ENCODE results near the gene CLEC3B.
"Not testable (repeated sequence)": the region's sequence is repeated elsewhere in the genome, so short reads cannot be mapped to it uniquely, and the experiment has no call there.

CLEC3B gene

DNA sequence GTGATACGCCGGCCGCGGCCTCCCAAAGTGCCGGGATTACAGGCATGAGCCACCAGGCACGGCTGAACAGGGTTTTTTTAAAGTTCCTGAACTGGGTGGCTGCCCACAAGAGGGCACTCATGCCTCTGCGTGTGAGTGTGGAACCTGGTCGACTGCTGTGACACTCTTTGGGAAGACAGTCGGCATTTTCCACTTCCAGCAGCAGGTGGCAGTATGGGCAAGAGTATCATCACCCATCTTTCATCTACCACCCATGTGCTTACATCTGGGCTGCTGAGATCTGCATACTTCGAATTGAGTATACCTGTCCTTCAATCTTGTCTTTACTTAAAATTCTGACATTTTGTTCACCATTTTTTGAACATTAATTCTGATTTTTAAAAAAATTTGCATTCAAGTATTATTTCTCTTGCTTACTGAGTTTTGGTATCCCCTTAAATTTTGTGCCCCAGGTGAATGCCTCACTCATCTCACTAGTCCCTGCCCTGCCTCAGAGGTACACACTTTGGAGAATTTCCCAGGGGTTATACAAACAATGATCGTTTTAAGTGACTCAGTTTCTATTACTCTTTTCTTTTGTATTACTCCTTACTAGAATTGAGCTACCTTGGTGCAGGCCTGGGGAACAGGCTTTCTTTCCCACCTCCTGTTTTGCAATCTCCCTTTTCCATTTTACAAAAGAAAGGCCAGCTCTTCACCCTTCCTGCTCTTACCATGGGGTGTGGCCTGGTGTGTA, 11.8 kb downstream of the CLEC3B start:
- DNase-seq: peak; percentile 92 to 95

DNA sequence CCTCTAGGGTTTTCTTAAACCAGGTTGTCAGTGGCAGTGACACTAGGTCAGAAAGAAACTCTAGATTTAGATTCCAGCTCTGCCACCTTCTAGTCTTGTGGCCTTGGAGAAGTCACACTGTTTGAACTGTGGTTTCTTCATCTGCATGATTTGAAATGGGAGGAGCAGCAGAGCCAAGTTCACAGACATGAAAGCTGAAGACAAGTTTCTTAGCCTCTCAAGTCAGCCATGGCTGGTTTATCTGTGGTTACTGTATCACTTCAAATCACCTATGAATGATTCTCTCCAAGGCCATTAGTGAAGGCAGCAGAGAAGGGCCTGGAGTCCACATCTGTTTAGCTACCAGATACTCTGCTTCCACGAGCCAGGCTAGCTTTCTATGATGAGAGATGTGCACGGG, 15.6 kb downstream of the CLEC3B start:
- no peak for DNase-seq

DNA sequence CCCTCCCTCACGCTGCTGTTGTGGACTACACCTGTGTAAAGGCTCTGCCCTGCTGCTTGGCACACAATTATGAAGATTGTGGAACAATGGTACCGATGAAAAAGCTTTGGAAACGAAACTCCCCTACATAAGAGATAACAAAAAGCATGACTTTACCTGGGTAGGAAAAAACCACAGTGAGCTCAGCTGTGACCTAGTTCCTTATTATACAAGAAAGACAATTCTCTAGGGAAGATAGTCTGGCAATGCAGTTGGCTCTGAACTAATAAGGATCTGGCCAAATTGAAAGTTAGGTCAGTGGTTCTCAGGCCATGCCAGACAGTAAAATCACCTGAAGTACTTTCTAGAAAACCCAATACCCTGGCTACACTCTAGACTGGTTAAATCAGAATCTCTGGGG, 16.1 kb downstream of the CLEC3B start:
- no peak for DNase-seq

DNA sequence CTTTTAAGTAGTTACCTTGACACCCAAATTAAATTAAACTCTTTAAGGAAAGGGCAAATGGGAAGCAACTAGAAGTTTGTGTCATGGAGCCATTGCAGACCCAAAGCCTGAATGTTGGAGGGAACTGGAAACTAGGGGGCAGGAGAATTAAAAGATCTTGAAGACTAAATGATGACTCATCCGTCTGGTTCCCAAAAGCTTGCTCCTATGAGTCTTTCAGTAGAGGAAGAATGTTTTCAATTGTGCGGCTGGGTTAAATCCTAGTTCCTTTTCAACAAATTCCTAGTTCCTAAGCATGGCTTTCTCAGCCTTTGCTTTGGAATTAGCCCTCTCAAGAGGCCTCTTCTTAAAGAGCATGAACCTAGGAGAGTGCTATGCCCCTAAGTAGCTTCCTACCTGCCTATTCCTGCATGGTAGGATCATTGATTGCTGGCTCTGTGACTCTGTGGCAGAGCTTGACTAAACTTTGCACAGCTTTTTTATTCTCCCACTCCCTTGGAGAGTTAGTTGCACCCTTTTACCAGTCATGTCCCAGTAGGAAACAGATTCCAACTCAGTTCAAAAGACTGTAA, 17.7 kb downstream of the CLEC3B start:
- DNase-seq: no peak

DNA sequence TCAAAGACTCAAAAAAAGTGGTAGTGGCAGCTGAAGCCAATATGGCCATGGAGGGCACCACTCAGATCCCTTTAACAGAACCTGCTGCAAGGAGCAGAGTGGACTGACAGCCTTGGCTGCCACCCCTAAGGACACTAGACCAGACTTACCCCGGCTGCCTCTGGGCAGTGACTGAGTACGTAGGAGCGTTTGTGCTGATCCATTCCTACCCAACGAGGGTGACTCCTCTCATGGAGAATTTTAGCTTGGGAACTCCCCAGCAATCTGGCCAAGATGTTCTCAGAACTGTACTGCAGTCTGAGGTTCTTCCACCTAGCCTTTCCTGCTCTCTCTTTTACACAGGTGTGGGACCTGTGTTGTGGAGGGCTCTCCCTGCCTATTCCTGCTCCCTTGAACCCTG, 22.1 kb downstream of the CLEC3B start:
- no peak for DNase-seq

DNA sequence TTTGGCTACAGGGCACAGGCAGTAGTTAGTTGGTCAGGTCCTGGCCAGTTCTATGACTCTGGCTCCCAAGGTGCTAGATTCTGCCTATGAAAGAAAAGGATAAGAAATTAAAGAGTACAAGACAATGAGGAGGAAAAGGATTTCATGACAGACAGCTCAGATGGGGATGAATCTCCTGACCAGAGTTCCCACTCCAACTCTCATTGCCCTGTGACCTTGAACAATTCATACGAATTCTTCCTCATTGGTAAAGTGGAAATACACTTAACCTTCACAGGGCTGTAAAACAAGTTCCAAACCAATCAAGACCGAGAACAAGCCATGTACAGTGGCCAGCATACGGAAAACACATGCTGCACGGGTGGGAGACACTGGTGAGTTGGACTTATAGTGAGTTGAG, 23.7 kb downstream of the CLEC3B start:
- DNase-seq: no peak

DNA sequence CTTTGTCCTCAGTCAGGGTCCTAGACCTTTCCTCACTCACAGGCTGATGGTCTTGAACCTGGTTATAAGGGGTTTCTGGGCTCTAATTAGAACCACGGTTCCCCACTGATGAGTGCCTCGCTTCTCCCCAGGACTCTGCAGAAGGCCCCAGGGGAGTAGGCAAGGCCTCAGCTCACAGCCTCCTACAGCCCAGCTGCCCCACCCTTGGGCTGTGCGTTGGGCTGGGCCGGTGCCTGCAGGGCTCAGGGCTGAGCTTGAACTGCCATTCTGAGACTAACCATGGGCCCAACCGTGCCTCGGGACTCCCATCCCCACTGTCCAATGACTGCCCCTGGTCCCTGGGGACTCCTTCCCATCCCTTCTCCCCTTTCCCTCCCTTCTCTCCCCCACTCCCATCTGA, 25.6 kb downstream of the CLEC3B start:
- no peak for DNase-seq

DNA sequence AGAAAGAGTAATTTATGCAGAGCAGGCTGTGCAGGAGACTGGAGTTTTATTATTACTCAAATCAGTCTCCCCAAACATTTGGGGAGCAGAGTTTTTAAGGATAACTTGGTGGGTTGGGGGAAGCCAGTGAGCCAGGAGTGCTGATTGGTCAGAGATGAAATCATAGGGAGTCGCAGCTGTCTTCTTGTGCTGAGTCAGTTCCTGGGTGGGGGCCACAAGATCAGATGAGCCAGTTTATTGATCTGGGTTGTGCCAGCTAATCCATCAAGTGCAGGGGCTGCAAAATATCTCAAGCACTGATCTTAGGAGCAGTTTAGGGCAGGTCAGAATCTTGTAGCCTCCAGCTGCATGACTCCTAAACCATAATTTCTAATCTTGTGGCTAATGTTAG, 27.7 kb downstream of the CLEC3B start:
- not testable (repeated sequence) for DNase-seq

DNA sequence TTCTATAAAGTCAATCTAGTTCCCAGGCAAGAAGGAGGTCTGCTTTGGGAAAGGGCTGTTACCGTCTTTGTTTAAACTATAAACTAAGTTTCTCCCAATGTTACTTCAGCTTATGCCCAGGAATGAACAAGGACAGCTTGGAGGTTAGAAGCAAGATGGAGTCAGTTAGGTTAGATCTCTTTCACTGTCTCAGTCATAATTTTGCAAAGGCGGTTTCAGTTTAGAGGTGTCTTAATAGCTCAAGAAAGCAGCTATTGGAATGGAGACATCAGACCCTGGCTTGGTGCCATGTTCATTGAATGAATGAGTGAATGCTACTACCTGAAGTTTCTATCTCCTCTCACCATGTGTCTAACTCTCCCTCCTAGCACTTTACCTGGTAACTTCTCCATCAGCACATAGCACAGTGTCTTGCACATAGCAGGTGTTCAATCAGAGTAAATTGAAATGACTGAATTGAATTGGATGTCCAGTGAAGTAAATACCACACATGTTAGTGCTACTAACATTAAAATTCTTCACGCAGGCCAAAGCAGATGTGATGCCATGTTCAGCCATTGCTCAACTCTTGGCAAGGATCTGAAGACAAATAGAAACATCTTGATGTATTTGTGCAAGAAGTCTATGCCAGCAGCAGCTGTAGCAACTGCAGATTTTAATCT, 28.2 kb downstream of the CLEC3B start:
- no peak for DNase-seq

DNA sequence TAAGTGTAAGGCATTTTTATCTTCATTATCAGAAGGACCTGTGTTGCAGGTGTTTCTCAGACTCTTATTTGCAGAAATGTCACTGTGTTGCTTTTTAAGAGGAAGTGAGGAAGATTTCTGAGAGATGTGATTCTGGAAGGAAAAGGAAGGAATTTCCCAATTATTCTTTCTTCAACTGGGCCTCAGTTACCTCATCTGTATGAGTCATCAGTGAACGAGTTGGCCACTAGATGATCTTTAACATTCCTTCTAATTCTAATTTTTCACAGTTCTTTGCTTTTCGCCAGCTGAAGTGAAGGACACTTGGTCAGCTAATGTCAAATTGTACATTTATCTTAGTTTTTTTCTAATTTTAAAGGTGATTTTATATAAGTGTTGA, 28.9 kb downstream of the CLEC3B start:
- no peak for DNase-seq

DNA sequence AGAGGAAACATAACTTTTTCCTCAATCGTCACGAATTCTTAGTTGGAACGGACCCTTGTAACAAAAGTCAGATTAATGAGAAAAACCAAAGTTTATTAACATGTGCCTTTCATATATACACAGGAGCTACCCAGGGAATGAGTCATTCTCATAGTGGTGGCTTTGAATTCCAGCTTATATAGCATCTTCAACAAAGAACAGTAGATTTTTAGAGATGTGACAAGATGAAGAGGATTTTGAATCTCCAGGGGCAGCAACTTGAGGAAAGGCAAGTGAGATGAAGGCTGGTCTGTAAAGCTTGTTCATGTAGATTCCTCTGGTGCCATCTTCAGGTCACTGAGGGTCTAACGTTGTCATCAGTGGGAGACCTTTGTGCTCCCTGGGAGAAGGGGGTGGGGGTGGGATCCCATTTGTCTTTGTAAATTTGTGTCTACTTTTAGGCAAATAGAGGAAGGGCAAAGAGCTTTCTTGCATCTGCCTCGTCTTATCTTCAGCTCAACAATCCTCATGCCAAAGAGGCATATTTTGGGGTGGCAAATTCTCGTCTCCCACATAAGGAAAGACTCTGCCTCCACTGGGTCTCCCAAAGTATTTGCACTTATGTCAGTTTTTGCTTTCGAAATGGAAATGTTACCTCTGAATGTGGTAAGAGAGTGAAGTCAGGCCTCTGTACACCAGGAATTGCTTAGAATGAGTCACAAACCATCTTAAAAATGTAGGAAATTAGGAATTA, 29.5 kb downstream of the CLEC3B start:
- no peak for DNase-seq

DNA sequence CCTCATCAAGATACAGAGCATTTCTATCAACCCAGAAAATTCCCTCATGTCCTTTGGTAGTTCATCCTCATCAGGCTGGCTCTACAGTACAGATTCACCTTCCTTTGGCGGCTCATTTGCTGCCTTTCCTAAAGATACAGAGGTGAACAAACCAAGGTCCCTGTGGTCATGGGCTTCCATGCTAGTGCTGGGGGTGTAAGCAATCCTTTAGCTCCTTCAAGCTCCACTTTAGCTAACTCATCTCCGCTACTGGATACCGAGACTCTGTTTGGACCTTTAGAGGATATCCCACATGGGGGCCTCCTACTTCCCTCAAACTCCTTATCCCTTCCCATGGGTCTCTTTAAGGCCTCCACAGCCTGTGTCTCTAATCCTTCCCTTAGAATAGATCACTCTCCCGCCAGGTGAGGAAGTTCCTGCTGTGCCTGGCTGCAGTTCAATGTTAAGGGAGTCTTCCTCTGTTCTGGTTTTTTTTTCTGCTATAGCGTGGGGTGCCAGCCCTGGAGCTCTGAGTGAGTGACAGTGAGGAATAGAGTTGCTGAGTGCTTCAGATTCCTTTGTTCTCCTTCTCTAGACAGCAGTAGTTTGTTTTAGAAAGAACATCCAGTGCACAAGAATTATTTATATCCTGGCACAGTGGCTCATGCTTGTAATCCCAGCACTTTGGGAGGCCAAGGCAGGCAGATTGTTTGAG, 30.7 kb downstream of the CLEC3B start:
- DNase-seq: no peak

DNA sequence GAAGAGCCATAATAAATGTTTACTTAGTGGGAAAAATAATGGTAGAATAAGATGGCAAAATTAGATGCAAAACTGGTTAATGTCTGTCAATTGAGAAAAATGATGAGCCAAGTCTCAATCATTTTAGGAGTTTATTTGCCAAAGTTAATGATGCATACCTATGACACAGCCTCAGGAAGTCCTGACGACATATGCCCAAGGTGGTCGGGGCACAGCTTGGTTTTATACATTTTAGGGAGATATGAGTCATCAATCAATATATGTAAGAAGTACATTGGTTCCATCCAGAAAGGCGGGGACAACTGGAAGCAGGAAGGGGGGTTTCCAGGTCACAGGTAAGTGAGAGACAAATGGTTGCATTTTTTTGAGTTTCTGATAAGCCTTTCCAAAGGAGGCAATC, 31.5 kb downstream of the CLEC3B start:
- DNase-seq: no peak

DNA sequence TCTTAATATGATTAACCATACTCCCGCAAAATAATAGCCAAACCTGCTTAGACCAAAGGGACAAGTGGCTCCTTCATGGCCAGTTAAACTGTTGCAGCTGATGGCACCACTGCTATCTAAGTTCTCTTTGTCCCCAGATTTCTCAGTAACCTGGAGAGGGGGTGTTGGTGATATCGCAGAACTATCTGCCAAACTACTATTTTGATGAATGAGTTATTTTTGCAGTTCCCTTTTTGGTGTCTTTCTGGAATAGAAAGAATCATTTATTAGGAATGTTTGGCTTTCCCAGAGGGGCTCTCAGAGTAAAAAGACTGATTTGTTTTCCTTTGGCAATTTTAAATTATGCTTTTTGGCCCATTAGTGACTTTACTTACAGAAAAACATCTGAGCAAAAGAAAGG, 33.0 kb downstream of the CLEC3B start:
- DNase-seq: no peak

DNA sequence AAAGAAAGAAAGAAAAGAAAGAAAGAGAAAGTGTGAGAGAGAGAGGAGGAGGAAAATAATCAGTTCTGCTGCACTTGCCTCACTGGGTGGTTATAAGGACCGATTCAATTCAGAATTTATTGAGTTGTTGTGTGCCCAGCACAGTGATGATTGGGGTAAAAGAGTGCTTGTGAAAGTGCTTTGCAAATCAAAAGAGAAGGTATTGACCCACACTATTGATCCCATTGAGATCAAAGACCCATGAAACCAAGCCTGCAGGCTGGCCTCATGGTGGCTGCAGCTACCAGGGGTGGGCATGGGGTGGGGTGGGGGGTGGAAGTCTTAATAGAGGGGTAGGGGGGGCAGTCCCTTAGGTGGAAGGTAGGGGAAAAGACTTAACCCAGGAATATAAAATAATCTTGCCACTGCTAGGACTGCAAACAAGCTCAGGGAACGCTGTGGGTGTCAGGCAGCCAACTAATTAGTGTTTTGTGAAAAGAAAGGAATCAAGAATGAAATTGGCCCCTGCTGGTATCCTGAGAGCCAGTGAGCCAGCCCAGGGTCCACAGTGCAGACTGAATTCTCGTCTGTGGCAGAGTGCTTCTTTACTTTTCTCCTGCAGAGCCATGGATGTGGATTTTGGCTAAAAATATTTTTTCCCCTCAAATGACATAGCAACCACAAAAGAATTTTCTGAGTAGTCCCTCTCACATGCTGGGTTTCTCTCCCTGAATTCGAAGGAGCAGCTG, 34.2 kb downstream of the CLEC3B start:
- no peak for DNase-seq

DNA sequence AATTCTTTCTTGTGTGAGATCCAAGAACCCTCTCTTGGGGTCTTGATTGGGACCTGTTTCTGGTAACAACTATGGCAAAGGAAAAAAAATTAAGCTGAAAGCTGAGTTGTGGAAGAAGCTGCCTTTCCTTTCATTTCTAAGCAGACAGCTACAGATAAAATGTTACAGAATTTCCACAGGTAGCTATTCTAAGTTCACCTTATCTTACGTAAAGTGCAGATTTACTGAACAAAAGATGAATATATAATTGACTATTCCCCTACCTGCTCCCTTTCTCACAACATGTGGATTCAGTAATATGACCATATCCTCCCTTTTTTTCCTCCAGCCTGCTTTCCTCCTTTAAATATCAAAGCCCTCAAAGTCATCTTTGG, 36.6 kb downstream of the CLEC3B start:
- DNase-seq: no peak

DNA sequence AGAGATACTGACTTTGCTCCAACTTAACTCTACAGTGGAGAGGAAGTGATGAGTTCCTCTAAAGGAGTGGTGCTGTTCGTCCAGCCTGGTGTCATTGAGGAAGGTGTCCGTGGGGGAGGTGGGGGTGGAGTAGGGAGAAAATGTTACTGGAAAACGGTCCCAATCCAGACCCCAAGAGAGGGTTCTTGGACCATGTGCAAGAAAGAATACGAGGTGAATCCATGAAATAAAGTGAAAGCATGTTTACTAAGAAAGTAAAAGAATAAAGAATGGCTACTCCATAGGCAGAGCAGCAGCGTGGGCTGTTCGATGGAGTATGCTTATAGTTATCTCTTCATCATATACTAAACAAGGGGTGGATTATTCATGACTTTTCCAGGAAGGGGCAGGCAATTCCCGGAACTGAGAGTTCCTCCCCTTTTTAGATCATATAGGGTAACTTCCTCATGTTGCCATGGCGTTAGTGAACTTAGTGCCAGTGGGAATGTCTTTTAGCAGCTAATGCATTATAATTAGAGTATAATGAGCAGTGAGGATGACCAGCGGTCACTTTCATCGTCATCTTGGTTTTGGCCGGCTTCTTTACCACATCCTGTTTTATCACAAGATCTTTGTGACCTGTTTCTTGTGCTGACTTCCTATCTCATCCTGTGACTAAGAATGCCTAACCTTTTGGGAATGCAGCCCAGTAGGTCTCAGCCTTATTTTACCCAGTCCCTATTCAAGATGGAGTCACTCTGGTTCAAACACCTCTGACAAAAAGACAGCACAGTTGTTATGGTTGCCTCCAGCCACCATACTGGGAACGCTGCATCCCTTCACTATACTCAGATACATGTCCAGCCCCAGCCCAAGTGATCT, 38.6 kb downstream of the CLEC3B start:
- DNase-seq: peak; percentile 70 to 77

DNA sequence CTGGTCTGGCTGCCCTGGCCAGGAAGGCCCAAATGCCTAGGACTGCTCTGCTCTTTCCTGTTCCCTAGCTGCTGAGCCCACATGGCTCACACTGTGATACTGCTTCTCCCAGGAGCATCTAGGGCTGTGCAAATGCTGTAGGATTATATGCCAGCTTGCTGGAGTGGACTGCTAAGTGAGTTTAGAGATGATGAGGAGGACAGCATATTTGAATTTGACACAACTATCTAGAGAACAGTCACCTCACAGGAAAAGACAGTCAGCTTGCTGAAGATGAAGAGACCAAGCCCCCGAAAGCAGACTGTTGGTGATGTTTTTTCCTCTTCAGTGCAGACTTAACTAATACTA, 39.2 kb downstream of the CLEC3B start:
- DNase-seq: no peak

DNA sequence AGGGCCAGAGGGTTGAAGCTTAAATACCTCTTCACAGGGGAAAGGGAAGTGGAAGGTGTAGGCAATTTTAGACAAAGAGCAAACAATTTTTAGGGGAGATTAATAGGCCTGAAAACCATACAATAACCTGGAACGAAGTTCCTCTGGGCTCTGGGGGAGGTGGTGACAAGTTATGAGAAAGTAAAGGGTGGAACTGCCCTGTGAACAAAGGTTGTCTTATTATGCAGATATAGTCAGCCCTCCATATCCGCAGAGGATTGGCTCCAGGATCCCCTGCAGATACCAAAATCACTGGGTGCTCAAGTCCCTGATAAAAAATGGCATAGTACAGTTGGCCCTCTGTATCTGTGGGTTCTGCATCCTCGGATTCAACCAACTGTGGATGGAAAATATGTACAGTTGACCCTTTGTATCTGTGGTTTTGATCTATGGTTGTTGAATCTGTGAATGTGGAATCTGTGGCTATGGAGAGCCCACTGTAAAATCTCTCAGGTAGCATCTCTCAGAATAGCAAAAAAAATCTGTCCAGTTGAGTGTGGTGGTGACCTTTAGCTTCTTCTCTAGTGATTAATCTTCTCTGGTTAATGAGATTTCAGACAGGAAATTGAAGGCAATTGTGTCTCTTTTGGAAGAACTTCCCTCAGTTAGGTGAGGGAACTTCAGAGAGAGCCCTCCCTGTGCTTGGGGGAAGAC, 40.2 kb downstream of the CLEC3B start:
- no peak for DNase-seq

DNA sequence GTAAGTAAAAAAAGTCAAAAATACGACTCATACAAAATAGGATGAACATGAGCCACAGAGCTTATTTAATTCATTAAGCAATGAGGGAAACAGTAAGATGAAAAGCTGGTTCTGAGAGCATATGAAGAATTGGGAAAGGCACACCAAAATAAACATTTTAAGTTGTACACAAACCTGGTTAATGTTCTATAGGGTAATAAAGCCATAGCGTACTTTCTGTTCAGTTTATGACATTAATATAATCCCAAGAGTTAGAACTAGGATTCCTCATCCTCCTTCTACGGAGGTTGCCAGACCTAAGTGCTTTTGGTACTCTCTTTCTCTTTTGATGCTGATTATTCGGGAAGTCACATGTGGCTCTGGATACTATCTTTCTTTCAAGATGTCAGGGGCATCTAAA, 41.4 kb downstream of the CLEC3B start:
- no peak for DNase-seq

DNA sequence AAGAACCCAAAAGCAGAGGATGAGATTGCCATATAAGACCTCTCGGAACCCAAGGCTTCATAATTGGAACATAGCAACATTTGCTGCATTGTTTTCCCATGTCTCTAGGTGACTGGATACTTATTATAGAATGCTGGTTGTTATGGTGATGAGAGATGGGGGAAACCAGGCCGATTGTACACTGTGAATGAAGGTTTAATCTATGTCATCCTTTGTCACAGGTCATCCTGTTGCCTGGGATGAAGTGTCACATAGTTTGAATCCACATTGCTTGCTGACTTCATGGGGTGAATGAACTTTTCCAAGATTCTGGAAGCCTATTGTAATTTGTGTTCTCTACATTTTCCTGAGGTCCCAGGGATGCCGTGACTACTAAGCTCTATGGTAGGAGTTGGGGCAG, 41.8 kb downstream of the CLEC3B start:
- no peak for DNase-seq
